HepG2 (cell line): ENCODE data around the gene EHBP1. TPM values are rescaled to one million over a fixed set of nuclear protein-coding genes. Genes with fewer than 3 reads are reported as not detected.

Source experiments
- CBFB ChIP-seq: sonication (generic); formaldehyde crosslinking; IDR thresholded peaks from 2 replicates; pipeline ENCODE4 v1.4.0; 2020; ENCODE audit warnings: missing genetic modification reagents
- FLYWCH1 ChIP-seq: sonication (generic); formaldehyde crosslinking; IDR thresholded peaks from 2 replicates; pipeline ENCODE4 v1.8.1; 2023; ENCODE audit warnings: mild to moderate bottlenecking, missing genetic modification reagents
- FOXA1 ChIP-seq, 2 experiments: fragments of 450-650 bp in 1 of 2; sonication (generic) in 1 of 2; formaldehyde crosslinking in 1 of 2; IDR thresholded peaks; 2 replicates each; pipeline versions ENCODE4 v1.4.0 to v1.6.1; 2016 to 2020; ENCODE audit warnings: missing genetic modification reagents in 1 of 2
- GATAD2A ChIP-seq: IDR thresholded peaks from 2 replicates; pipeline ENCODE4 v1.6.1; 2016
- HES4 ChIP-seq: sonication (generic); formaldehyde crosslinking; IDR thresholded peaks from 2 replicates; pipeline ENCODE4 v1.9.0; 2021; ENCODE audit warnings: mild to moderate bottlenecking, missing genetic modification reagents, borderline replicate concordance
- HOXA5 ChIP-seq: sonication (generic); formaldehyde crosslinking; IDR thresholded peaks from 2 replicates; pipeline ENCODE4 v1.4.0; 2020; ENCODE audit warnings: missing genetic modification reagents
- KDM5A ChIP-seq: fragments of 200-600 bp; sonication (generic); IDR thresholded peaks from 2 replicates; pipeline ENCODE4 v1.7.0; 2018; ENCODE audit warnings: antibody characterized with exemption, mild to moderate bottlenecking, low read length, borderline replicate concordance
- KLF15 ChIP-seq: sonication (generic); formaldehyde crosslinking; IDR thresholded peaks from 2 replicates; pipeline ENCODE4 v1.8.1; 2023; ENCODE audit warnings: borderline replicate concordance, mild to moderate bottlenecking, inconsistent platforms, missing genetic modification reagents, mixed read lengths
- MAZ ChIP-seq, 2 experiments: sonication (generic) in 1 of 2; formaldehyde crosslinking in 1 of 2; IDR thresholded peaks; 2 replicates each; pipeline versions ENCODE4 v1.5.0 to v1.6.1; 2012 to 2020; ENCODE audit warnings: low read depth in 2 of 2, mild to moderate bottlenecking in 2 of 2, borderline replicate concordance in 1 of 2, improper control_type of control experiment in 1 of 2, low read length in 1 of 2, missing genetic modification reagents in 1 of 2, moderate library complexity in 1 of 2
- MBNL3 ChIP-seq: fragments of 250-450 bp; sonication (Bioruptor Pico); conservative IDR thresholded peaks from 2 replicates; pipeline ENCODE4 v1.8.0; 2022; ENCODE audit warnings: mild to moderate bottlenecking, inconsistent platforms
- NR2F6 ChIP-seq, 2 experiments: IDR thresholded peaks; 2 replicates each; pipeline ENCODE4 v1.6.1; 2016; ENCODE audit warnings: antibody characterized with exemption in 1 of 2, mild to moderate bottlenecking in 1 of 2
- PHF8 ChIP-seq: sonication (generic); formaldehyde crosslinking; IDR thresholded peaks from 2 replicates; pipeline ENCODE4 v1.5.0; 2020; ENCODE audit warnings: missing genetic modification reagents
- POLR2G ChIP-seq: fragments of 200-400 bp; formaldehyde crosslinking; IDR thresholded peaks from 2 replicates; pipeline ENCODE4 v1.6.1; 2018; ENCODE audit warnings: mild to moderate bottlenecking, low read depth, low read length, moderate library complexity
- PTBP1 ChIP-seq: fragments of 200-400 bp; formaldehyde crosslinking; IDR thresholded peaks from 2 replicates; pipeline ENCODE4 v1.6.1; 2018; ENCODE audit warnings: low read length, low read depth; ENCODE audit not compliant: poor library complexity, severe bottlenecking
- SP4 ChIP-seq: sonication (generic); formaldehyde crosslinking; IDR thresholded peaks from 2 replicates; pipeline ENCODE4 v1.8.1; 2023; ENCODE audit warnings: mild to moderate bottlenecking, missing genetic modification reagents
- ZNF331 ChIP-seq: sonication (generic); formaldehyde crosslinking; IDR thresholded peaks from 2 replicates; pipeline ENCODE4 v1.4.0; 2020; ENCODE audit warnings: missing genetic modification reagents
- ZNF34 ChIP-seq: sonication (generic); formaldehyde crosslinking; IDR thresholded peaks from 2 replicates; pipeline ENCODE4 v1.4.0; 2020; ENCODE audit warnings: mild to moderate bottlenecking, missing genetic modification reagents, borderline replicate concordance
- ZNF451 ChIP-seq: sonication (generic); formaldehyde crosslinking; IDR thresholded peaks from 2 replicates; pipeline ENCODE4 v1.5.0; 2020; ENCODE audit warnings: mild to moderate bottlenecking, missing genetic modification reagents
- ZNF556 ChIP-seq: sonication (generic); formaldehyde crosslinking; IDR thresholded peaks from 2 replicates; pipeline ENCODE4 v1.4.0; 2020; ENCODE audit warnings: mild to moderate bottlenecking, missing genetic modification reagents, borderline replicate concordance
- ZNF562 ChIP-seq: sonication (generic); formaldehyde crosslinking; IDR thresholded peaks from 2 replicates; pipeline ENCODE4 v1.8.0; 2022; ENCODE audit warnings: missing genetic modification reagents, borderline replicate concordance
- polyA plus RNA-seq, 8 experiments: library from polyadenylated mRNA; depleted of rRNA in 3 of 8; stranded (reverse) in 7 of 8; unstranded in 1 of 8; fragments of >200 nt; fragmentation: Illumina TruSeq in 4 of 8; extraction: Trizol in 4 of 8; gene quantifications; 2 replicates each; pipeline versions ENCODE4 v1.2.1 to v1.2.3, GENCODE V29; 2011 to 2016; ENCODE audit warnings: low read depth in 4 of 8, missing spikeins in 1 of 8, mixed read lengths in 1 of 8; ENCODE audit not compliant: insufficient read depth in 1 of 8
- total RNA-seq, 5 experiments: library from RNA; depleted of rRNA; stranded (reverse); fragments of >200 nt; fragmentation: Illumina TruSeq; extraction: Trizol; gene quantifications; 2 replicates each; pipeline ENCODE4 v1.2.3, GENCODE V29; 2016; ENCODE audit warnings: low read depth in 1 of 5
- TF ChIP-seq, protein P1 (sequence below): sonication (generic); formaldehyde crosslinking; IDR thresholded peaks from 2 replicates; pipeline ENCODE4 v1.4.0; 2020; ENCODE audit warnings: missing genetic modification reagents
- TF ChIP-seq, protein P2 (sequence below): sonication (generic); formaldehyde crosslinking; IDR thresholded peaks from 2 replicates; pipeline ENCODE4 v1.4.0; 2020; ENCODE audit warnings: missing genetic modification reagents

EHBP1 gene
- total and polyA plus RNA-seq, 2 of the 13 experiments (the other 11 are each of a cell fraction or from before 2014, with no cell fraction given), result 93.5 to 146 TPM

DNA sequence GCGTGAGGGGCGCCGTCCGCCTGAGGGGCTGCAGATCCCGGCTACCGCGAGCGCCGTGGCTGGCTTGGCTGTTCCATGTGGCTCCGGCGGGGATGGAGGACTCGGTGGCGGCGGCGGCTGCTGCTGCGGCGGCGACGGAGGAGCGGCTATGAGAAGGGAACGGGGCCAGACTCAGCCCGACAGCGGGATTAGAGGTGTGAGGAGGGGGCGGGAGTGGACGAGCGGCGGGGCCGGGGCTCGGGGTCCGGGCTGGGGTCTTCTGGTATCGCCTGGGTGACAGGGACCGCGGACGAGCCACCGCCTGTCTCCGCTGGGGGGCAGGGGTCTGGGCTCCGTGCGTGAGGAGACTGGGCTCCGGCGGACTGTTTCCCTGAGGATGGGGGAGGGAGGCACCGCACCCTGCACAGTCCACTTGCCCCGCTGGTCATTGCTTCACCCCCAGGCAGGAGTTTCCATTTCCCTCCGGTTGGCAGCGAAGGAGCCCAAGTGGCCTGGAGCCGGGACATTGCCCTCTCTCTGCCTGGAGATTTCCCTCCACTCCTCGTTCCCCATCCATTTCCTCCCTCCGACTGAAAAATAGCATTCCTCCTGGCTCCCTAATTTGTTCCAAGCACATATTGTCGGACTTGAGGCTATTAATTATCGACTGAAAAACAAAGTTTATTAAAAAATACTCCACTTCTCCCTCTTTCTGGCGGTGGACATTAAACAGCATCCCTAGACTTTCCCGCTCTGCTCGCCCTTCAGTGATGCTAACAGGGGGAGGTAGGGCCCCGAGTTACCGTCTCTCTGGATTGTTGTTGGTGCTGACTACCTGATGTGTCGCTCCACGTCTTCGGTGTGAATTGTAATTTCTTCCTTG, 577 bp downstream of the EHBP1 start (continued):
- TF ChIP-seq CBFB (peak; percentile 65), ZNF562 (CRISPR knock-in tag) (no peak), POLR2G (peak; percentile 86), KDM5A (peak; percentile 47; the same call in 1 of the 2 replicates), PTBP1 (peak; percentile 43), ZNF34 (CRISPR knock-in tag) (peak; percentile 81; the same call in 1 of the 2 replicates), HES4 (CRISPR knock-in tag) (0 out of 2 replicates have a peak, but pooled peaks have one; percentile 64), ZNF451 (0 out of 2 replicates have a peak, but pooled peaks have one; percentile 44), MBNL3 (CRISPR knock-in tag) (no peak), FLYWCH1 (CRISPR knock-in tag) (no peak), GATAD2A (peak; percentile 43), ZNF556 (peak; percentile 34; the same call in 1 of the 2 replicates), ZNF331 (CRISPR knock-in tag) (peak; percentile 42), HOXA5 (CRISPR knock-in tag) (peak; percentile 64; the same call in 1 of the 2 replicates), KLF15 (CRISPR knock-in tag) (no peak; the same call in 1 of the 2 replicates), MAZ (IDR thresholded peaks at IDR 0.05; ENCODE audit: borderline replicate concordance, low read depth, low read length) (peak; percentile 47; the same call in 1 of the 2 replicates), MAZ (CRISPR knock-in tag; IDR thresholded peaks at IDR 0.05; ENCODE audit: low read depth) (peak; percentile 64; the same call in 1 of the 2 replicates), NR2F6 (IDR thresholded peaks at IDR 0.05) (no peak), NR2F6 (CRISPR knock-in tag; IDR thresholded peaks at IDR 0.05) (peak; percentile 49; the same call in 1 of the 2 replicates), SP4 (CRISPR knock-in tag) (peak; percentile 66; the same call in 1 of the 2 replicates), PHF8 (peak; percentile 56), FOXA1 (IDR thresholded peaks at IDR 0.05) (no peak), FOXA1 (CRISPR knock-in tag; IDR thresholded peaks at IDR 0.05) (peak; percentile 39)
- TF ChIP-seq, protein P1, sequence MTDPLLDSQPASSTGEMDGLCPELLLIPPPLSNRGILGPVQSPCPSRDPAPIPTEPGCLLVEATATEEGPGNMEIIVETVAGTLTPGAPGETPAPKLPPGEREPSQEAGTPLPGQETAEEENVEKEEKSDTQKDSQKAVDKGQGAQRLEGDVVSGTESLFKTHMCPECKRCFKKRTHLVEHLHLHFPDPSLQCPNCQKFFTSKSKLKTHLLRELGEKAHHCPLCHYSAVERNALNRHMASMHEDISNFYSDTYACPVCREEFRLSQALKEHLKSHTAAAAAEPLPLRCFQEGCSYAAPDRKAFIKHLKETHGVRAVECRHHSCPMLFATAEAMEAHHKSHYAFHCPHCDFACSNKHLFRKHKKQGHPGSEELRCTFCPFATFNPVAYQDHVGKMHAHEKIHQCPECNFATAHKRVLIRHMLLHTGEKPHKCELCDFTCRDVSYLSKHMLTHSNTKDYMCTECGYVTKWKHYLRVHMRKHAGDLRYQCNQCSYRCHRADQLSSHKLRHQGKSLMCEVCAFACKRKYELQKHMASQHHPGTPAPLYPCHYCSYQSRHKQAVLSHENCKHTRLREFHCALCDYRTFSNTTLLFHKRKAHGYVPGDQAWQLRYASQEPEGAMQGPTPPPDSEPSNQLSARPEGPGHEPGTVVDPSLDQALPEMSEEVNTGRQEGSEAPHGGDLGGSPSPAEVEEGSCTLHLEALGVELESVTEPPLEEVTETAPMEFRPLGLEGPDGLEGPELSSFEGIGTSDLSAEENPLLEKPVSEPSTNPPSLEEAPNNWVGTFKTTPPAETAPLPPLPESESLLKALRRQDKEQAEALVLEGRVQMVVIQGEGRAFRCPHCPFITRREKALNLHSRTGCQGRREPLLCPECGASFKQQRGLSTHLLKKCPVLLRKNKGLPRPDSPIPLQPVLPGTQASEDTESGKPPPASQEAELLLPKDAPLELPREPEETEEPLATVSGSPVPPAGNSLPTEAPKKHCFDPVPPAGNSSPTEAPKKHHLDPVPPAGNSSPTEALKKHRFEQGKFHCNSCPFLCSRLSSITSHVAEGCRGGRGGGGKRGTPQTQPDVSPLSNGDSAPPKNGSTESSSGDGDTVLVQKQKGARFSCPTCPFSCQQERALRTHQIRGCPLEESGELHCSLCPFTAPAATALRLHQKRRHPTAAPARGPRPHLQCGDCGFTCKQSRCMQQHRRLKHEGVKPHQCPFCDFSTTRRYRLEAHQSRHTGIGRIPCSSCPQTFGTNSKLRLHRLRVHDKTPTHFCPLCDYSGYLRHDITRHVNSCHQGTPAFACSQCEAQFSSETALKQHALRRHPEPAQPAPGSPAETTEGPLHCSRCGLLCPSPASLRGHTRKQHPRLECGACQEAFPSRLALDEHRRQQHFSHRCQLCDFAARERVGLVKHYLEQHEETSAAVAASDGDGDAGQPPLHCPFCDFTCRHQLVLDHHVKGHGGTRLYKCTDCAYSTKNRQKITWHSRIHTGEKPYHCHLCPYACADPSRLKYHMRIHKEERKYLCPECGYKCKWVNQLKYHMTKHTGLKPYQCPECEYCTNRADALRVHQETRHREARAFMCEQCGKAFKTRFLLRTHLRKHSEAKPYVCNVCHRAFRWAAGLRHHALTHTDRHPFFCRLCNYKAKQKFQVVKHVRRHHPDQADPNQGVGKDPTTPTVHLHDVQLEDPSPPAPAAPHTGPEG, result no peak
- TF ChIP-seq, protein P2, sequence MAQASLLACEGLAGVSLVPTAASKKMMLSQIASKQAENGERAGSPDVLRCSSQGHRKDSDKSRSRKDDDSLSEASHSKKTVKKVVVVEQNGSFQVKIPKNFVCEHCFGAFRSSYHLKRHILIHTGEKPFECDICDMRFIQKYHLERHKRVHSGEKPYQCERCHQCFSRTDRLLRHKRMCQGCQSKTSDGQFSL (CRISPR knock-in tag), result peak; percentile 68; the same call in 1 of the 2 replicates
